Spinal cord (tissue), 10 donors: ENCODE data around the gene CCDC174. TPM values are rescaled to one million over a fixed set of nuclear protein-coding genes. Genes with fewer than 3 reads are reported as not detected.

ENCODE experiments used
- DNase-seq, 6 donors: peaks; one replicate each; pipeline versions ENCODE4 v3.0.0 to v3.0.0-alpha.2; 2013 to 2015; ENCODE audit warnings: low spot score in 6 of 6, low read depth in 4 of 6
- H3K27ac ChIP-seq: one replicate; pipeline ENCODE4 v1.5.1; 2013; ENCODE audit warnings: low read depth, low read length, control low read depth
- H3K27me3 ChIP-seq: one replicate; pipeline ENCODE4 v1.6.1; 2013; ENCODE audit warnings: low read length; ENCODE audit not compliant: control insufficient read depth, insufficient read depth
- H3K36me3 ChIP-seq: one replicate; pipeline ENCODE4 v1.6.1; 2013; ENCODE audit warnings: low read length; ENCODE audit not compliant: control insufficient read depth, insufficient read depth
- H3K4me1 ChIP-seq: one replicate; pipeline ENCODE4 v1.6.1; 2013; ENCODE audit warnings: low read length; ENCODE audit not compliant: control insufficient read depth, insufficient read depth
- H3K4me3 ChIP-seq: one replicate; pipeline ENCODE4 v1.5.1; 2013; ENCODE audit warnings: low read depth, low read length, control low read depth
- H3K9me3 ChIP-seq: one replicate; pipeline ENCODE4 v1.6.1; 2013; ENCODE audit warnings: low read length; ENCODE audit not compliant: control insufficient read depth, insufficient read depth
- WGBS: methylation state at CpG from one replicate; pipeline ENCODE4 v1.1.5; 2013; ENCODE audit warnings: missing lambda C conversion rate; ENCODE audit not compliant: insufficient coverage; 5-methylcytosine and 5-hydroxymethylcytosine counted together
- polyA plus RNA-seq, 2 donors: library from polyadenylated mRNA; unstranded; fragments of 120-200 nt; gene quantifications; one replicate each; pipeline ENCODE4 v1.2.1, GENCODE V29; 2013; ENCODE audit not compliant: insufficient read length in 2 of 2
- total RNA-seq, 2 donors: library from RNA; depleted of rRNA in 1 of 2; stranded (reverse); fragments of 120-200 nt in 1 of 2; fragments of >200 nt in 1 of 2; gene quantifications; one replicate each; pipeline versions ENCODE4 v1.2.3 to v1.2.4, GENCODE V29; 2013 to 2014
- donor health status: healthy.

The CCDC174 gene
- total and polyA plus RNA-seq, 4 donors: 13.2 to 31.8 (median 19.3) TPM

DNA sequence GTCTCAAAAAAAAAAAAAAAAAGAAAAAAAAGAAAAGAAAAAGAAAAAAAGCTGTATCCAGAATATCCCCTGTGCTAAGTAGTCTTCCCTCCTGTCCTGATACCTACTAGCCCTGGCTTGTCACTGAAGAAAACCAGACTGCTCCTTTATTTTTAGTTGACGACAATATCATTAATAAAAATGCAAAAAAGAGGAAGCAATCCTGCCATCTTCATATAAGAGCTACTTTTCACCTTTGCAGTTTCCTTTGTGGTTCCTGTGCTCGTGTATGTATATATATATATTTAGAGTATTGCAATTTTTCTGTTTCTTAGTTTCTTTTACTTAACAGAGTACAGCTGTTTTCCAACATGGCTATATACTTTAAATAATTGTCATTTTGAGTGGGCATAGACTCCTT, 37.0 kb downstream of the CCDC174 start:
- no peak for DNase-seq
- Histone ChIP-seq H3K36me3 (no peaks in the 10 kb centered on the region), H3K9me3 (no peaks in the 10 kb centered on the region), H3K4me1 (no peaks in the 10 kb centered on the region), H3K27ac (no peak overlapping the region), H3K27me3 (no peaks in the 10 kb centered on the region), H3K4me3 (no peak overlapping the region)
- WGBS: no CpG with 5 or more reads among the region's 2 CpGs

DNA sequence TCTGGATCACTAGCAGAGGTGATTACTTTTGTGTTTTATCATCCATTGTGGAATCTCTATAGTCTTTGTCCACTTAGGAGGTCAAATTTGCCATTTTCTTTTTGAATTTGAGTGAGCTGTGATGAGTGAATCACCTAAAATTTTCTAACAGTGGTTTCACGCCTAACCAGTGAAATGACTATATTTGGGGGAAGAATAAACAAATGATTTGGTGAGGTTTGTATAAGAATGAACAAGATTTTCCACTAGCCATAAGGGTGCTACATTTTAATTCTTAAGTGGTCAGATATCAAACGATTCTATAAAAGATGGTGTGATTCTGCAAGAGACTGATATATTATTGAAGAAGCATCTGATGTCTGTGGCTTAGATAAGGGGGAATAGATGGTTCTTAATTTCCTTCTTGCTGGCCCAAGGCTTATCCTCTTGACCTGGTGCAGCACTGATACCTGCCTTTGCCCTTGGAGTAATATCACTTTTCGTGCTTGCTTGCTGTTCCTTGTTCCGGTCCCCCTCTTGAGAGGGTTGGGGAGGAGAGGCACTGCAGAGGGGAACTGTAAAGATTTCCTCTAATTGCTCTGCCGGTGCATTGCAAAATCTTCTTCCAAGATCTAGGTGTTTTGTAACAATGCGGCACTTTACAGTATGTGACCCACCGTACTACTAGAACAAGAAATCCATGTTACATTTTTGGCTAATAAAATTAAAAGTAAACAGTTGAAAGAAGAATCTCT, 37.9 kb downstream of the CCDC174 start:
- Histone ChIP-seq H3K9me3 (no peaks in the 10 kb centered on the region), H3K4me3 (no peak overlapping the region), H3K27ac (no peak overlapping the region), H3K27me3 (no peaks in the 10 kb centered on the region), H3K4me1 (no peaks in the 10 kb centered on the region), H3K36me3 (no peaks in the 10 kb centered on the region)
- 100% methylated on average over 1 of the region's 7 CpGs for WGBS
- no peak for DNase-seq

DNA sequence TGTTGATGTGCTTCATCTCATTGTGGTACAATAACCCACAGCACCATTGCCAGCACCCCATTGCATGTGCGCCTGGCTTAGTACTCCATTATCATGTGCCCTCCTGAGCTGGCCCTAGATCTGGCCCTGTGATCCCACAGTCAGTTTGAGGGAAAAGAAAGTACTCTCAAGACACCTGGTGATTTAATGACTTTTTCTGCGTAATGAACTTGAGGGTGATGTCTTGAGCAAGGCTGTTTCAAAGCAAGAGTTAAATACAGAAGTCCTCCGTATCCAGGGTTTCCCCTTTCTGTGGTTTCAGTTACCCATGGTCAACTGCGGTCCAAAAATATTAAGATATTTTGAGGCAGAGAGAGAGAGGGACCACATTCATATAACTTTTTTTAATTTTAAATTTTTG, 39.7 kb downstream of the CCDC174 start:
- H3K9me3 ChIP-seq: no peaks in the 10 kb centered on the region
- H3K27me3 ChIP-seq: no peaks in the 10 kb centered on the region
- WGBS: 100% methylated on average over 2 of the region's 4 CpGs
- H3K4me3 ChIP-seq: no peak overlapping the region
- DNase-seq: no peak
- H3K27ac ChIP-seq: no peak overlapping the region
- H3K36me3 ChIP-seq: no peaks in the 10 kb centered on the region
- no peaks in the 10 kb centered on the region for H3K4me1 ChIP-seq

DNA sequence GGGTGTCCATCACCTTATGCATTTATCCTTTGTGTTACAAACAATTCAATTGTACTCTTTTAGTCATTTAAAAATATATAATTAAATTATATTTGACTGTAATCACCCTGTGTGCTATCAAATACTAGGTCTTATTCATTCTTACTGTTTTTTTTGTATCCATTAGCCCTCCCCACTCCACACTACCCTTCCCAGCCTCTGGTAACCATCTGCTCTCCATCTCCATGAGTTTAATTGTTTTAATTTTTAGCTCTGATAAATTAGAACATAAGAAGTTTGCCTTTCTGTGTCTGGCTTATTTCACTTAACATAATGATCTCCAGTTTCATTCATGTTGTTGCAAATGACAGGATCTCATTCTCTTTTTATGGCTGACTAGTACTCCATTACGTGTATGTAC, 40.2 kb downstream of the CCDC174 start:
- no peaks in the 10 kb centered on the region for H3K27me3 ChIP-seq
- H3K4me1 ChIP-seq: no peaks in the 10 kb centered on the region
- no peaks in the 10 kb centered on the region for H3K36me3 ChIP-seq
- H3K4me3 ChIP-seq: no peak overlapping the region
- DNase-seq: no peak
- WGBS: 100% methylated on average over 1 of the region's 1 CpG
- H3K27ac ChIP-seq: no peak overlapping the region
- no peaks in the 10 kb centered on the region for H3K9me3 ChIP-seq

DNA sequence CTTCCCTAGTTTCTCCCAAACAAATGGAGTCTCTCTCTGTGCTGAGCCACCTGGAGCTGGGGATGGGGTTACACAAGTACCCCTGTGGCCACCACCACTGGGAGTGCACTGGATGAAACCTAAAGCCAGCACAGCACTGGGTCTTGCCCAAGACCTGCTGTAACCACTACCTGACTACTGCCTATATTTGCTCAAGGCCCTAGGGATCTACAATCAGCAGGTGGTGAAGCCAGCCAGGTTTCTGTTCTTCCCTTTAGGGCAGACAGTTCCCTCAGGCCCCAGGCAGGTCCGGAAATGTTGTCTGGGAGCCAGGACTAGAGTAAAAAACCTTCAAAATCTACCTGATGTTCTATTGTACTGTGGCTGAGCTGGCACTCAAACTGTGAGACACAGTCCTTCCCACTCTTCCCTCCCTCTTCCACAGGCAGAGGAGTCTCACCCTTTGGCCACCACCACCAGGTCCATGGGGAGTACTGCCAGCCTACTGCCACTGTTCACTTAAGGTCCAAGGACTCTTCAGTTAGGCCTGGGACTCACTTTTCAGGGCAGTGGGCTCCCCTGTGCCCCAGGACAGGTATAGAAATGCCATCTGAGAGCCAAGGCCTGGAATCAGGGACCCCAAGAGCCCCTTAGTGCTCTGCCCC, 47.2 kb downstream of the CCDC174 start:
- no peaks in the 10 kb centered on the region for H3K9me3 ChIP-seq
- 100% methylated on average over 1 of the region's 1 CpG for WGBS

DNA sequence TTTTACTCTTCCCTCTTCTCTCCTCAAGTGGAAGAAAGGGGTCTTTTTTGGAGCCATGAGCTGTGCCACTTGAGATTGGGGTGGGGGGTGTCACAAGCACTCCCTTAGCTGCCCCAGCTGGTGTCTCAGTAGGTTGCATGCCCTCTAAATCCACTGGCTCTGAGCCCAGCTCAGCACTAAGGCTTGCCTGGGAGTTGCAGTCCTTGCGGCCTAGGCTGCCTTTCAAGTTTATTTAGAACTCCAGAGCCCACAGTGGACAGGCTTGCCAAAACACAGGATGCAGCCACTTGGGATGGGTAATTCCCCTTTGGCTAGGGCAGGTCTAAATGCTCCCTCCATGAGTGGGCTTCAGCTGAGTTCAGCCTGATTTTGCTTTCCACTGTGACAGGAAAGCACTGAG, 48.1 kb downstream of the CCDC174 start:
- 36% methylated on average over 1 of the region's 1 CpG for WGBS

More for the DNA sequence above, 47.2 kb downstream of the CCDC174 start:
- Histone ChIP-seq H3K27me3 (no peaks in the 10 kb centered on the region), H3K36me3 (no peaks in the 10 kb centered on the region), H3K27ac (no peak overlapping the region), H3K4me3 (no peak overlapping the region), H3K4me1 (peaks cover 5% of the 10 kb centered on the region)
- no peak for DNase-seq

DNA sequence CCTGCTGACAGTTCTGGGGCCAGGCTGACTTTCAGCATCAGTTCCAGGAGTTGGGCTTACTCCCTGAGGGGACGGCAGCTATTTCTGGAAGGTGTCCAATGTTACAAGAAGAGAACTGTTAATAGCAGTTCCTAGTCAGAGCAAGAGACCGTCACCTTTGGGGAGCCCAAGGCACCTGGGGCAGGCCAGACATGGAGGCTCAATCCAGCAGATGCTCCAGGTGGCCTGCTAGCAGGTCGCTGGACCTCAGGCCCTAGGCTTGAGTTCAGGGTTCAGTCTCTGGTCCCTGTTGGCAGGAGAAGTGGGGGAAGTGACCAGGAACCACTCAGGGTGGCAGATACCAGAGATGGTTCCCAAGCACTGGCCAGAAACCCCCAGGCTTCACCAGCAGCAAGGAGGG, 49.3 kb downstream of the CCDC174 start:
- Histone ChIP-seq H3K36me3 (no peaks in the 10 kb centered on the region), H3K4me3 (no peak overlapping the region), H3K9me3 (no peaks in the 10 kb centered on the region), H3K27me3 (no peaks in the 10 kb centered on the region), H3K27ac (no peak overlapping the region), H3K4me1 (peaks cover 7% of the 10 kb centered on the region)
- 72% methylated on average over 3 of the region's 3 CpGs for WGBS
- no peak for DNase-seq

More for the DNA sequence above, 48.1 kb downstream of the CCDC174 start:
- Histone ChIP-seq H3K4me3 (no peak overlapping the region), H3K27me3 (no peaks in the 10 kb centered on the region), H3K27ac (no peak overlapping the region), H3K9me3 (no peaks in the 10 kb centered on the region), H3K36me3 (no peaks in the 10 kb centered on the region), H3K4me1 (peaks cover 5% of the 10 kb centered on the region)
- peak in 3 of 6 donors; percentile 11 to 52 (median 11) for DNase-seq

DNA sequence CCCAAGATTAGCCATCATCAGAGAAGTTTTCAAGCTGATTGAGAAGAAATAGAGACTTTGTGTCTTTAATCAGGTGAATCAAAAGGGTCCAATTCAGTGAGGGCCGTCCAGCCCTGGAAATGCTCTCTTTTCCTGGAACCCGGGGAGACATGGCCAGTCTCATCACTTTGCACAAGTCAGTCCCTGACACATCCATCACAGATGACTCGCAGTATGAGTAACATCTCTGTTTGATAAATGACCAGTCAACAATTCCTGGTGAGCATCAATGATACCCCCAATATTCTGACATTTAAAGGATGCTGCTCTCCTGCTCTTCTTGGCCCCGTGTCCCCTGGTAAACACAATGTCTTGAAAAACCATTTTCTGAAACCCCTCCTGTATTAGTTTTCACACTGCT, 50.1 kb downstream of the CCDC174 start:
- peaks cover 10% of the 10 kb centered on the region for H3K4me1 ChIP-seq
- H3K27ac ChIP-seq: no peak overlapping the region
- no peaks in the 10 kb centered on the region for H3K27me3 ChIP-seq
- no peak for DNase-seq
- no peaks in the 10 kb centered on the region for H3K36me3 ChIP-seq
- H3K9me3 ChIP-seq: no peaks in the 10 kb centered on the region
- 100% methylated on average over 4 of the region's 4 CpGs for WGBS
- no peak overlapping the region for H3K4me3 ChIP-seq

DNA sequence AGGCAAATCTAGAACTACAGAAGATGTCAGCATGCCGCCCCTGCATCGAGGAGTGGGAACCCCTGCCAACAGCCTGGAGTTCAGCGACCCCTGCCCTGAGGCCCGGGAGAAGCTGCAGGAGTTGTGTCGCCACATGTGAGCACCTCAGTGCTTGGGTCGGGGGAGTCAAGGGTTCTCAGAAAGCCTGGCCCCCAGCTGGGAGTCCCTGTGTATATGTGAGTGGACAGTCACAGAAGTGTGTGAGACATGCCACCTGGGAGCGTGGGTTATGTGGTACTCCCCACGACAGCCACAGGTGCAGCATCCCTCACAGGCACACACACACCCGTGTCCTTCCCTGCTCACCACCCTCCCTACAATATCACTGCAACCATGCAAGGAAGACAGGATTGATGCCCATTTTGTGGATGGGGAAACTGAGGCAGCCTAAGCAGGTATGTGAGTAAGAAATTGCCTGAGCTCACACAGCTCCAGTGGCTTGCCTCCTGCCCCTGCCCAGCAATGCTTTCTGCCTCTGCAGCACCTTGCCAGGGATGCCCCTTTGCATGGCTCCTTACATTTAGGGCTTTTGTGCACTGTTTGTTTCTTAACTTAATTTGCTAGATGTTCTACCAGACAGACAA, 51.7 kb downstream of the CCDC174 start:
- Histone ChIP-seq H3K4me3 (no peak overlapping the region), H3K9me3 (no peaks in the 10 kb centered on the region)

More for the DNA sequence above, 51.7 kb downstream of the CCDC174 start:
- DNase-seq: no peak
- H3K27ac ChIP-seq: no peak overlapping the region
- peaks cover 10% of the 10 kb centered on the region for H3K4me1 ChIP-seq
- H3K27me3 ChIP-seq: no peaks in the 10 kb centered on the region
- WGBS: 98% methylated on average over 6 of the region's 9 CpGs
- no peaks in the 10 kb centered on the region for H3K36me3 ChIP-seq
